SK-N-SH (cell line): ENCODE data around the gene KNL1. TPM values are rescaled to one million over a fixed set of nuclear protein-coding genes. Genes with fewer than 3 reads are reported as not detected.

Source experiments
- CTCF ChIA-PET: fragments of 300-600, 350-600 bp; formaldehyde crosslinking; extraction: SDS; loops from one replicate; lab custom pipeline; 2021; lab: Yijun Ruan, JAX
- POLR2A ChIA-PET: fragments of 350-600 bp; sonication (Branson Sonifier 250); formaldehyde crosslinking; extraction: SDS; loops from one replicate; lab custom pipeline; 2020; ENCODE audit warnings: antibody characterized with exemption, inconsistent platforms; lab: Yijun Ruan, JAX
- DNase-seq: peaks from one replicate; pipeline ENCODE4 v3.0.0; 2012
- H2AFZ ChIP-seq: fragments of 200-600 bp; sonication (generic); 2 replicates; pipeline ENCODE4 v1.8.1; 2016; ENCODE audit warnings: antibody characterized with exemption, mild to moderate bottlenecking, low read depth
- H3F3A ChIP-seq: fragments of 200-600 bp; sonication (generic); replicated peaks from 2 replicates; pipeline ENCODE3; 2016; ENCODE audit warnings: antibody characterized with exemption, mild to moderate bottlenecking; ENCODE audit not compliant: insufficient read depth
- H3K27ac ChIP-seq, 2 experiments: fragments of 200-500 bp in 1 of 2; fragments of 200-600 bp in 1 of 2; sonication (Bioruptor generic) in 1 of 2; sonication (generic), shearing (Covaris generic) in 1 of 2; 2 replicates each; pipeline versions ENCODE4 v1.5.1 to v1.6.1; 2014 to 2016; ENCODE audit warnings: low read depth in 2 of 2, inconsistent platforms in 1 of 2, low read length in 1 of 2, mild to moderate bottlenecking in 1 of 2, mixed read lengths in 1 of 2
- H3K27me3 ChIP-seq: fragments of 200-600 bp; sonication (generic), shearing (Covaris generic); 2 replicates; pipeline ENCODE4 v1.6.1; 2016; ENCODE audit warnings: mixed run types; ENCODE audit not compliant: insufficient read depth
- H3K36me3 ChIP-seq, 2 experiments: fragments of 200-500 bp in 1 of 2; fragments of 200-600 bp in 1 of 2; sonication (Bioruptor generic) in 1 of 2; sonication (generic) in 1 of 2; replicated peaks in 1 of 2; 2 replicates each; pipeline versions ENCODE3 to v1.5.1; 2014 to 2016; ENCODE audit warnings: low read length in 1 of 2, mild to moderate bottlenecking in 1 of 2; ENCODE audit not compliant: insufficient read depth in 2 of 2, control insufficient read depth in 1 of 2
- H3K4me1 ChIP-seq, 2 experiments: fragments of 200-500 bp in 1 of 2; fragments of 200-600 bp in 1 of 2; sonication (Bioruptor generic) in 1 of 2; sonication (generic), shearing (Covaris generic) in 1 of 2; 2 replicates each; pipeline versions ENCODE4 v1.5.1 to v1.6.1; 2014 to 2016; ENCODE audit warnings: low read depth in 1 of 2, low read length in 1 of 2, mixed run types in 1 of 2; ENCODE audit not compliant: insufficient read depth in 2 of 2, control insufficient read depth in 1 of 2
- H3K4me2 ChIP-seq: fragments of 200-600 bp; sonication (generic), shearing (Covaris generic); 2 replicates; pipeline ENCODE4 v1.6.1; 2017; ENCODE audit warnings: mixed run types
- H3K4me3 ChIP-seq, 2 experiments: fragments of 200-500 bp in 1 of 2; fragments of 200-600 bp in 1 of 2; sonication (Bioruptor generic) in 1 of 2; sonication (generic), shearing (Covaris generic) in 1 of 2; 2 replicates each; pipeline versions ENCODE4 v1.5.1 to v1.8.1; 2014 to 2016; ENCODE audit warnings: low read depth in 2 of 2, inconsistent platforms in 1 of 2, low read length in 1 of 2, mild to moderate bottlenecking in 1 of 2, mixed read lengths in 1 of 2, moderate library complexity in 1 of 2
- H3K79me2 ChIP-seq: fragments of 200-600 bp; sonication (generic); 2 replicates; pipeline ENCODE4 v1.8.1; 2017; ENCODE audit warnings: mild to moderate bottlenecking; ENCODE audit not compliant: insufficient read depth
- H3K9ac ChIP-seq: fragments of 200-600 bp; sonication (generic); 2 replicates; pipeline ENCODE4 v1.6.1; 2017; ENCODE audit warnings: mixed run types
- H3K9me2 ChIP-seq: fragments of 200-600 bp; sonication (generic); 2 replicates; pipeline ENCODE4 v1.6.1; 2017; ENCODE audit warnings: mixed run types
- H3K9me3 ChIP-seq: fragments of 200-600 bp; sonication (generic); 2 replicates; pipeline ENCODE4 v1.6.1; 2017; ENCODE audit warnings: mixed run types, mild to moderate bottlenecking, moderate library complexity
- H4K20me1 ChIP-seq: fragments of 200-600 bp; sonication (generic); 2 replicates; pipeline ENCODE4 v1.6.1; 2017; ENCODE audit warnings: mild to moderate bottlenecking, mixed run types; ENCODE audit not compliant: insufficient read depth
- ELF1 ChIP-seq: IDR thresholded peaks from 2 replicates; pipeline ENCODE4 v1.4.0; 2012
- EZH2phosphoT487 ChIP-seq: fragments of 200-600 bp; sonication (generic); IDR thresholded peaks from 2 replicates; pipeline ENCODE4 v1.6.1; 2017; ENCODE audit warnings: low read depth, mixed run types, mild to moderate bottlenecking, antibody characterized with exemption, moderate library complexity, borderline replicate concordance
- FOXJ3 ChIP-seq: sonication (generic); formaldehyde crosslinking; IDR thresholded peaks from 2 replicates; pipeline ENCODE4 v1.5.1; 2020; ENCODE audit warnings: mild to moderate bottlenecking, missing genetic modification reagents
- FOXM1 ChIP-seq: IDR thresholded peaks from 2 replicates; pipeline ENCODE4 v1.4.0; 2012; ENCODE audit warnings: low read depth, mild to moderate bottlenecking
- GATA2 ChIP-seq: sonication (generic); formaldehyde crosslinking; IDR thresholded peaks from 2 replicates; pipeline ENCODE4 v1.5.0; 2020; ENCODE audit warnings: mild to moderate bottlenecking, missing genetic modification reagents
- MEF2A ChIP-seq: IDR thresholded peaks from 2 replicates; pipeline ENCODE4 v1.4.0; 2012; ENCODE audit warnings: low read depth, borderline replicate concordance
- RAD21 ChIP-seq: IDR thresholded peaks from 2 replicates; pipeline ENCODE4 v1.6.1; 2012; ENCODE audit warnings: mild to moderate bottlenecking, low read length
- RCOR1 ChIP-seq: fragments of 150-350 bp; IDR thresholded peaks from 2 replicates; pipeline ENCODE4 v1.6.1; 2017; ENCODE audit warnings: antibody characterized with exemption, low read length
- RFX5 ChIP-seq: IDR thresholded peaks from 2 replicates; pipeline ENCODE4 v1.6.1; 2012; ENCODE audit warnings: mild to moderate bottlenecking, improper control_type of control experiment, low read length
- RXRA ChIP-seq: IDR thresholded peaks from 2 replicates; pipeline ENCODE4 v1.4.0; 2012; ENCODE audit warnings: low read depth, mild to moderate bottlenecking, borderline replicate concordance
- SIN3A ChIP-seq: IDR thresholded peaks from 2 replicates; pipeline ENCODE4 v1.6.1; 2012; ENCODE audit warnings: low read depth, mild to moderate bottlenecking, low read length, moderate library complexity, borderline replicate concordance
- SMC3 ChIP-seq: IDR thresholded peaks from 2 replicates; pipeline ENCODE4 v1.6.1; 2012; ENCODE audit warnings: low read depth, low read length, improper control_type of control experiment
- TAF1 ChIP-seq: IDR thresholded peaks from 2 replicates; pipeline ENCODE4 v1.6.1; 2012; ENCODE audit warnings: low read depth, mild to moderate bottlenecking, low read length, moderate library complexity, borderline replicate concordance
- TCF12 ChIP-seq: IDR thresholded peaks from 2 replicates; pipeline ENCODE4 v1.4.0; 2012
- YY1 ChIP-seq: IDR thresholded peaks from 2 replicates; pipeline ENCODE4 v1.4.0; 2012; ENCODE audit warnings: low read depth, mild to moderate bottlenecking
- ZBTB33 ChIP-seq: IDR thresholded peaks from 2 replicates; pipeline ENCODE4 v1.4.0; 2012; ENCODE audit warnings: low read depth, borderline replicate concordance
- WGBS: methylation state at CpG from one replicate; pipeline ENCODE4 v1.1.6; 2017; ENCODE audit warnings: low lambda C conversion rate; 5-methylcytosine and 5-hydroxymethylcytosine counted together
- polyA plus RNA-seq, 3 experiments: library from polyadenylated mRNA; depleted of rRNA; stranded (reverse); fragments of >200 nt; gene quantifications; 2 replicates each; pipeline ENCODE4 v1.2.3, GENCODE V29; 2012
- TF ChIP-seq, protein P1 (sequence below): IDR thresholded peaks from 2 replicates; pipeline ENCODE4 v1.4.0; 2012; ENCODE audit warnings: low read depth, borderline replicate concordance
- TF ChIP-seq, protein P2 (sequence below): fragments of 150-350 bp; IDR thresholded peaks from 2 replicates; pipeline ENCODE4 v1.6.1; 2017; ENCODE audit warnings: antibody characterized with exemption, low read length, low read depth, borderline replicate concordance

Gene KNL1
- polyA plus RNA-seq, 1 of the 3 experiments (the other 2 are of a cell fraction), result 1.6 TPM

DNA sequence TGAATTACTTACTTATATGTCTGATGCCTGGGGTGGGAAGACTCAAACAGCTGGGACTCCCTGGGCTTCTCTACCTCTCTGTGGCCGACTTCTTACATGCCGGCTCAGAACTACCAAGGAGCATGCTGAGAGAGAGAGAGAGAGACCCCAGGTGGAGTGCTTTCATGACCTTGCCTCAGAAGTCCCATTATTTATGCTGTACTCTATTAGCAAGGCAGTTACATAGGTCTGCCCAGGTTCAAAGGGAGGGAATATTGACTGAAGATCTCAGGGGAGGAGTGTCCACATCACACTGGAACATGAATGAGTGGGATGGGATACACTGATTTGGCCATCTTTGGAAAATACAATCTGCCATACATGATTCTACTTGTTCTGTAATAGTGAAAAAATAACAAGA lies 45.4 kb upstream of the KNL1 start:
- H3K9me3 ChIP-seq, result no peaks in the 10 kb centered on the region
- no peaks in the 10 kb centered on the region for H4K20me1 ChIP-seq
- H3K4me3 ChIP-seq, result no peak overlapping the region
- POLR2A ChIA-PET, result no interaction called here
- peaks cover 4 to 13% of the 10 kb centered on the region in 2 experiments for H3K36me3 ChIP-seq
- no peaks in the 10 kb centered on the region for H3K79me2 ChIP-seq
- H3K9ac ChIP-seq, result no peak overlapping the region
- DNase-seq, result no peak
- no peaks in the 10 kb centered on the region for H3K4me1 ChIP-seq
- no peak for TF ChIP-seq TAF1
- no peak for TF ChIP-seq ELF1
- TF ChIP-seq SIN3A, result no peak
- no peak for TF ChIP-seq RCOR1
- TF ChIP-seq, protein P1, sequence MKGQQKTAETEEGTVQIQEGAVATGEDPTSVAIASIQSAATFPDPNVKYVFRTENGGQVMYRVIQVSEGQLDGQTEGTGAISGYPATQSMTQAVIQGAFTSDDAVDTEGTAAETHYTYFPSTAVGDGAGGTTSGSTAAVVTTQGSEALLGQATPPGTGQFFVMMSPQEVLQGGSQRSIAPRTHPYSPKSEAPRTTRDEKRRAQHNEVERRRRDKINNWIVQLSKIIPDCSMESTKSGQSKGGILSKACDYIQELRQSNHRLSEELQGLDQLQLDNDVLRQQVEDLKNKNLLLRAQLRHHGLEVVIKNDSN, result no peak
- H2AFZ ChIP-seq, result no peak overlapping the region
- no peaks in the 10 kb centered on the region for H3F3A ChIP-seq
- H3K27ac ChIP-seq, result no peak overlapping the region
- CTCF ChIA-PET, result interaction anchor here (1.3 kb wide), 1 partner anchor 11 kb away, joined by 3 read pairs; no protein-coding TSS in a partner anchor
- H3K27me3 ChIP-seq, result no peaks in the 10 kb centered on the region
- no peaks in the 10 kb centered on the region for H3K9me2 ChIP-seq
- H3K4me2 ChIP-seq, result no peak overlapping the region
- WGBS, result 91% methylated on average over 2 of the region's 2 CpGs

DNA sequence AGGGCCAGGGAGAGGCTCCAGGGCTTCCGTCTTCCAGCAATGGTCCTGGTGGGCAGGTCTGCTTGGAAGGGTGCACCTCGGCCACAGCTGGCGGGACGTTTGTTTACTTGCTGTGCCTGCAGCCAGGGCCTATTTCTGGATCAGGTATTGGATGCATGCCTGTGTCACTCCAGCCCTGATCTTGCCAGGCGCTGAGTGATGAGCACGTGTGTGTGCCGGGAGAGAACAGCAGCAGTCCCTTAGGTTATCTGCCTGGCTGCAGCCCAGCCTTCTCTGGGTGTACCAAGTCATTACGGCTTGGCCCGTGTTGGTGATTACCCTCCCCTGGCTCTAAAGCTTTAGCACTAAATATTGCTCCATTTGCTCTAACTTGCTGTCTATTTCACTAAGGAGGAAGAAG lies 44.2 kb upstream of the KNL1 start:
- H3K27me3 ChIP-seq, result no peaks in the 10 kb centered on the region
- H3K4me2 ChIP-seq, result no peak overlapping the region
- no peak for DNase-seq
- ChIA-PET POLR2A (no interaction called here), CTCF (no interaction called here)
- H4K20me1 ChIP-seq, result no peaks in the 10 kb centered on the region
- H3K9me2 ChIP-seq, result no peaks in the 10 kb centered on the region
- peaks cover 5 to 20% of the 10 kb centered on the region in 2 experiments for H3K36me3 ChIP-seq
- 86% methylated on average over 5 of the region's 9 CpGs for WGBS
- TF ChIP-seq GATA2 (CRISPR knock-in tag) (no peak), FOXJ3 (CRISPR knock-in tag) (no peak), RXRA (no peak), RAD21 (no peak), SMC3 (no peak), YY1 (no peak), MEF2A (no peak), EZH2phosphoT487 (no peak), RFX5 (no peak), RCOR1 (no peak), ZBTB33 (no peak), TCF12 (no peak), ELF1 (no peak), FOXM1 (no peak)
- TF ChIP-seq, protein P2, sequence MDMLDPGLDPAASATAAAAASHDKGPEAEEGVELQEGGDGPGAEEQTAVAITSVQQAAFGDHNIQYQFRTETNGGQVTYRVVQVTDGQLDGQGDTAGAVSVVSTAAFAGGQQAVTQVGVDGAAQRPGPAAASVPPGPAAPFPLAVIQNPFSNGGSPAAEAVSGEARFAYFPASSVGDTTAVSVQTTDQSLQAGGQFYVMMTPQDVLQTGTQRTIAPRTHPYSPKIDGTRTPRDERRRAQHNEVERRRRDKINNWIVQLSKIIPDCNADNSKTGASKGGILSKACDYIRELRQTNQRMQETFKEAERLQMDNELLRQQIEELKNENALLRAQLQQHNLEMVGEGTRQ, result no peak
- no peak overlapping the region for H3K27ac ChIP-seq
- H3F3A ChIP-seq, result no peaks in the 10 kb centered on the region
- H3K4me3 ChIP-seq, result no peak overlapping the region
- H2AFZ ChIP-seq, result no peak overlapping the region
- H3K4me1 ChIP-seq, result no peaks in the 10 kb centered on the region
- H3K9me3 ChIP-seq, result no peaks in the 10 kb centered on the region
- no peaks in the 10 kb centered on the region for H3K79me2 ChIP-seq
- no peak overlapping the region for H3K9ac ChIP-seq
